Hepatocyte (in vitro differentiated cells): ENCODE results near the gene UNC5A.

Experiments
- CTCF ChIP-seq: fragments of 200-600 bp; sonication (generic); IDR thresholded peaks from 2 replicates; pipeline ENCODE4 v1.5.1; 2016; ENCODE audit warnings: antibody characterized with exemption, mild to moderate bottlenecking; ENCODE audit not compliant: poor library complexity
- EZH2 ChIP-seq: fragments of 200-600 bp; sonication (generic); IDR thresholded peaks from 2 replicates; pipeline ENCODE4 v1.6.1; 2016; ENCODE audit warnings: antibody characterized with exemption, mild to moderate bottlenecking, borderline replicate concordance
- EZH2phosphoT487 ChIP-seq: fragments of 200-600 bp; sonication (generic); IDR thresholded peaks from one replicate; pipeline ENCODE4 v1.6.1; 2018; ENCODE audit warnings: antibody characterized with exemption, mild to moderate bottlenecking, low read depth, moderate library complexity; ENCODE audit not compliant: unreplicated experiment, severe bottlenecking

- TF ChIP-seq CTCF (no peak), EZH2phosphoT487 (no peak), EZH2 (no peak)
These were observed 95.8 kb downstream of the UNC5A start for GRCh38 chr5:176906126-176906525.
